Measurements from ENCODE around the gene PSME2. TPM values are rescaled to one million over a fixed set of nuclear protein-coding genes. Genes with fewer than 3 reads are reported as not detected.
A peak's percentile ranks its signal among the peaks of the same experiment; 100 is the strongest.

PSME2 gene
- total RNA-seq, 2 donors from 2014 or later = 600 to 673 TPM

DNA sequence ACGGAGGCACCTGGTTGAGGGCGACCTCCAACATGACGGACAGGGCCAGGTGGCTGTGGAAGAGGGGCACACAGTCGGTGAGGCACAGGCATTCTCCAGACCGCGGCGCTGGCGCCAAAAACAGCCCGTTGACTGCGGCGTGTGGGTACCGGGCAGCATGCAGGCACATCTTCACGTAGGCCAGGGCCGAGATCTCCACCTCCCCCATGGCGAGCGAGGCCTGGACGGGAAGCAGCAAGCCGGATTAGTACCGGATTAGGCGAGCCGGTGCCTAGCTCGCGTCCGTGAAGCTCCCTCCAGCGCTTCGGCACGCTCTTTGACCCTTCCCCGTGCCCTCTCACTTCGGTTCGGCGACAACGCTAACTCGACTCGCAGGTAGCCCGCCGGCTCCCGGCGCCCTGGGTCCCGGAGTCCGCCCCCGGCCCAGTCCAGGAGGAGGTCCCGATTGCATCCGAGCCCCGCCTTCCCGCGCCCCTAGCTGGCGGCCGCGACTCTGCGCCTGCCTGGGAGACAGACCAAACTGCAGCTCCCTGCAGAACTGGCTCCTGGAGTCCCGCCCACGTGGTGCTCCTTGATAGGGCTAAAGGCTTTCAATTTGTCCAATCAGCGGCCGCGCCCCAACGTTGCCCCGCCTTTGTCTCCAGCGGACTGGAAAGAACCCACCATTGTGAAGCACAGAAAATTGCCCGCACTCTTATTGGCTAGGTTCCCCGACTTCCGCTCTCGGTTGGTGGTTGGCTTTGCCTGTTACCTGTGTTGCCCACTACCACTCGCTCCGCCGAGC is 5.1 kb downstream of the PSME2 start, which contains the start of gene EMC9:
Gene EMC9 (minus strand): TSS at position 495 of the 784 bp plus-strand sequence. CDS start 287 bp downstream, at position 208.
- Mint-ChIP-seq H3K4me3 (peak within 1 kb of the TSS; percentile 85), H3K27me3 (no peaks in the 10 kb centered on the region), H3K27ac (peak within 1 kb of the TSS; percentile 86 to 97)

GRCh38 chr14:24139272-24139934 is 7.0 kb downstream of the PSME2 start:
- H3K27me3 Mint-ChIP-seq = no peaks in the 10 kb centered on the region
- H3K4me1 Mint-ChIP-seq (ENCODE audit: low read depth in 2 of 2) = peaks cover 54 to 59% of the 10 kb centered on the region in 2 donors
- peaks cover 23% of the 10 kb centered on the region for H3K36me3 Mint-ChIP-seq
- DNase-seq (ENCODE audit: low spot score) = no peak
- ATAC-seq = no peak
- no peaks in the 10 kb centered on the region for H3K9me3 Mint-ChIP-seq
- H3K27ac Mint-ChIP-seq = peak overlapping the region; percentile 86 to 97
- H3K4me3 Mint-ChIP-seq = peak overlapping the region; percentile 85

More for the DNA sequence above, 5.1 kb downstream of the PSME2 start, which contains the start of gene EMC9:
- Mint-ChIP-seq H3K36me3 (peaks cover 35% of the 10 kb centered on the region), H3K4me1 (ENCODE audit: low read depth in 2 of 2) (peaks cover 64 to 65% of the 10 kb centered on the region in 2 donors), H3K9me3 (no peaks in the 10 kb centered on the region)
- ATAC-seq (peak; percentile 95), DNase-seq (ENCODE audit: low spot score) (peak; percentile 99)

DNA sequence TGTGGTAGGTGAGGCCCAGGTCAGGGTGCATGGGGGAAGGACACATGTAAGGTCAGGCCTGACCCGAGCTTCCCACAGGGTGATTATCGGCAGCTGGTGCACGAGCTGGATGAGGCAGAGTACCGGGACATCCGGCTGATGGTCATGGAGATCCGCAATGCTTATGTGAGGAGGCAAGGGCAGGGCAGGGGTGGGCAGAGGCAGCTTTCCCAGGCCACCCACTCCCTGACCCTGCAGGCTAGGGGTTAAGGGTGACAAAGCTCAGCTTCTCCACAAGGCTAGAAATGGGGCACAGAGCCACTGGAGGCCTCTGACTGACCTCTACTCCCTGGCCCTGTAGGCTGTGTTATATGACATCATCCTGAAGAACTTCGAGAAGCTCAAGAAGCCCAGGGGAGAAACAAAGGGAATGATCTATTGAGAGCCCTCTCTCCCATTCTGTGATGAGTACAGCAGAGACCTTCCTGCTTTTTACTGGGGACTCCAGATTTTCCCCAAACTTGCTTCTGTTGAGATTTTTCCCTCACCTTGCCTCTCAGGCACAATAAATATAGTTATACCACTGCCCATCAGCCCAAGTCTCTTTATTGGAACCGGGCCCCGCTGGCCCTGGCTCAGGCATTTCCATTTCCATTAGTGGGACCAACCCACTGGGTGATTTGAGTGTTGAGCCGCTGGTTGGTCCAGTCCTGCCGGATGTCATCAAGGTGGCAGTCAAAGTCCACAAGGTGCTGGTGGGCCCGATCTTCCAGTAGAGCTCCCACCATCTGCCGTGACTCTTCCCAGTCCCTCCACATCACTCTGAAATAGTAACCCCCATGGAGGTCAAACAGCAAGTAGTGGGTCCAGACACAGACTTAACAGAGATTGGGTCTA is 7.8 kb downstream of the PSME2 start:
- no peak for DNase-seq (ENCODE audit: low spot score)
- Mint-ChIP-seq H3K27ac (peak overlapping the region; percentile 86 to 97), H3K4me1 (ENCODE audit: low read depth in 2 of 2) (peaks cover 46 to 52% of the 10 kb centered on the region in 2 donors)

GRCh38 chr14:24137529-24138395 is 8.6 kb downstream of the PSME2 start:
- Mint-ChIP-seq H3K4me3 (peak overlapping the region; percentile 89), H3K36me3 (peaks cover 14% of the 10 kb centered on the region), H3K9me3 (no peaks in the 10 kb centered on the region), H3K27me3 (no peaks in the 10 kb centered on the region), H3K4me1 (ENCODE audit: low read depth in 2 of 2) (peaks cover 39 to 44% of the 10 kb centered on the region in 2 donors), H3K27ac (peak overlapping the region; percentile 83 to 90)
- ATAC-seq (no peak), DNase-seq (ENCODE audit: low spot score) (no peak)

More for the DNA sequence above, 7.8 kb downstream of the PSME2 start:
- H3K9me3 Mint-ChIP-seq = no peaks in the 10 kb centered on the region
- peaks cover 19% of the 10 kb centered on the region for H3K36me3 Mint-ChIP-seq
- H3K27me3 Mint-ChIP-seq = no peaks in the 10 kb centered on the region
- peak overlapping the region; percentile 85 for H3K4me3 Mint-ChIP-seq
- ATAC-seq = no peak

DNA sequence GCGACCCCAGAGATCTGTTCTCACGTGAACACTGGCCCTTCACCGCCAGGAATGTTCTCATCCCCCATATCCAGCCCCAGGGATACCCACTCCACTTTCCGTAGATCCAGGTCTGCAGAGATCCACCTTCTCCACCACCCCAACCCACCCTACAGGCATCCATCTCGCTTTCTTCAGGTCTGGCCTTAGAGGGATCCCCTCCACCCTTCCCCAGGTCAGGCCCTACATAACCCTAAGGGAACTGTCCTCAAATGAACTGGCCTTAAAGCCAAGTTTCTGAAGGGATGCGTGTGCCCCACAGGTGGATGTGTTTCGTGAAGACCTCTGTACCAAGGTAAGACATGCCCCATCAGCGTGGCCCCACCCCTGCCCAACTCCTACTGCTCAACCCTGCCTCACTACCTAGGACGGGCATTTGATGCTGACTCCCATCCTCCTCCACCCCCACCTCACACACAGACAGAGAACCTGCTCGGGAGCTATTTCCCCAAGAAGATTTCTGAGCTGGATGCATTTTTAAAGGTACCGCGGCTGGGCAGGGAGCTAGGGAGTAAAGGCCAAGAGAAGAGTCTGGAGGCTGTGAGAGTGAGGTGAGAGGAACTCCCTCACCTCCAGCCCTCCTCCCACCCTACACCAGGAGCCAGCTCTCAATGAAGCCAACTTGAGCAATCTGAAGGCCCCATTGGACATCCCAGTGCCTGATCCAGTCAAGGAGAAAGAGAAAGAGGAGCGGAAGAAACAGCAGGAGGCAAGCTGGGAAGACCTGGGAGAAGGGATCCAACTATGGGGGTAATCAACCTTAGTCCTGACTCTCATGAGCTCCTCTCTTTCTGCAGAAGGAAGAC is 9.5 kb downstream of the PSME2 start:
- Mint-ChIP-seq H3K27ac (peak overlapping the region; percentile 83 to 90), H3K27me3 (no peaks in the 10 kb centered on the region), H3K9me3 (no peaks in the 10 kb centered on the region), H3K36me3 (peaks cover 13% of the 10 kb centered on the region), H3K4me3 (peak overlapping the region; percentile 89), H3K4me1 (ENCODE audit: low read depth in 2 of 2) (peaks cover 34 to 39% of the 10 kb centered on the region in 2 donors)
- DNase-seq (ENCODE audit: low spot score) (no peak), ATAC-seq (no peak)

- Mint-ChIP-seq H3K36me3 (peaks cover 13% of the 10 kb centered on the region), H3K27me3 (no peaks in the 10 kb centered on the region), H3K9me3 (no peaks in the 10 kb centered on the region), H3K27ac (peak within 1 kb of the TSS; percentile 83 to 90), H3K4me1 (ENCODE audit: low read depth in 2 of 2) (peaks cover 31 to 35% of the 10 kb centered on the region in 2 donors), H3K4me3 (peak within 1 kb of the TSS; percentile 89)
- DNase-seq (ENCODE audit: low spot score) = peak; percentile 96
- ATAC-seq = peak; percentile 98 to 99
Measured at GRCh38 chr14:24135834-24136683, 10.4 kb downstream of the PSME2 start, which contains the start of gene PSME1. Gene PSME1, plus strand, starts transcription at chr14:24136194. Its CDS starts 69 bp downstream, at chr14:24136263.

DNA sequence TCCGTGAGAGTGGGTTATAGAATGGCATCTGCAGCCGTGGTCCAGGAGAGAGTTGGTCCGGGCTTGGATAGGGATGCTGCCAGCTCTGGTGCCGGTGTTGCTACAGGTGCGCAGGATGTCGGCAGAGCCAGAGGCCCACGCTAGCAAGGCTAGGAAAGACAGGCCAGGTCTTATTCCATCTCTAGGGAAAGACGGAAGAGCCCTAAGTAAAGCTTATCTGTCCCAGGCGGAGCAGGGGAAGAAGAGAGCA is 10.9 kb downstream of the PSME2 start:
- Mint-ChIP-seq H3K36me3 (peaks cover 13% of the 10 kb centered on the region), H3K4me3 (peak overlapping the region; percentile 89), H3K9me3 (no peaks in the 10 kb centered on the region), H3K27me3 (no peaks in the 10 kb centered on the region), H3K27ac (peak overlapping the region; percentile 59 to 84), H3K4me1 (ENCODE audit: low read depth in 2 of 2) (peaks cover 31% of the 10 kb centered on the region in 2 donors)
- DNase-seq (ENCODE audit: low spot score) = no peak
- ATAC-seq = no peak

GRCh38 chr14:24133735-24134134 is 12.7 kb downstream of the PSME2 start:
- no peaks in the 10 kb centered on the region for H3K27me3 Mint-ChIP-seq

DNA sequence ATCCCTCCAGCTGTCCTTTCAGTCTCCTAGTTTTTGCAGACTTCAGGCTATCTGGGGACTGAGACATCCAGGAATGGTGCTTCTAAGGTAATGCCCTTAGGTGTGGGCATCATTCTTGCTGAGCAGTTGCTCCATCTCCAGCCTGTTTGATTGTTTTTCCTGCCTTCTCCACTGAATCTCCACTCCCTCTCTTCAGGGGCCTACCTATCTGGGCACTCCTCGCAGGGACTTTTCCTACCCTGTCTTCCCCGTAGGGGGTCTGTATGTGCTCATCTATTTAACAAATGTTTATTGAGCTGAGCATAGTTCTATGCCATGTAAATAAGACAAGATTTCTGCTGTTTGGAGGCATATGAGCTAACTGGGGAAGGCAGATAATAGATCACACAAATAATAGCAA is 13.4 kb downstream of the PSME2 start:
- H3K9me3 Mint-ChIP-seq = no peaks in the 10 kb centered on the region

More at GRCh38 chr14:24133735-24134134, 12.7 kb downstream of the PSME2 start:
- Mint-ChIP-seq H3K36me3 (peaks cover 4% of the 10 kb centered on the region), H3K4me1 (ENCODE audit: low read depth in 2 of 2) (peaks cover 19 to 21% of the 10 kb centered on the region in 2 donors), H3K9me3 (no peaks in the 10 kb centered on the region), H3K4me3 (no peak overlapping the region), H3K27ac (no peak overlapping the region)
- no peak for ATAC-seq
- DNase-seq (ENCODE audit: low spot score) = no peak

GRCh38 chr14:24132061-24132685 is 14.2 kb downstream of the PSME2 start:
- Mint-ChIP-seq H3K4me1 (ENCODE audit: low read depth in 2 of 2) (peaks cover 13 to 14% of the 10 kb centered on the region in 2 donors), H3K27me3 (no peaks in the 10 kb centered on the region), H3K36me3 (peaks cover 3% of the 10 kb centered on the region), H3K9me3 (no peaks in the 10 kb centered on the region), H3K4me3 (no peak overlapping the region), H3K27ac (no peak overlapping the region)
- DNase-seq (ENCODE audit: low spot score) (peak; percentile 42), ATAC-seq (no peak)

More for the DNA sequence above, 13.4 kb downstream of the PSME2 start:
- Mint-ChIP-seq H3K4me1 (ENCODE audit: low read depth in 2 of 2) (peaks cover 16% of the 10 kb centered on the region in 2 donors), H3K36me3 (peaks cover 4% of the 10 kb centered on the region), H3K27me3 (no peaks in the 10 kb centered on the region), H3K27ac (no peak overlapping the region), H3K4me3 (no peak overlapping the region)
- ATAC-seq (no peak), DNase-seq (ENCODE audit: low spot score) (peak; percentile 16)

- Mint-ChIP-seq H3K9me3 (no peaks in the 10 kb centered on the region), H3K4me1 (ENCODE audit: low read depth in 2 of 2) (peaks cover 7 to 8% of the 10 kb centered on the region in 2 donors), H3K27ac (no peak overlapping the region), H3K4me3 (no peak overlapping the region), H3K36me3 (no peaks in the 10 kb centered on the region), H3K27me3 (no peaks in the 10 kb centered on the region)
- DNase-seq (ENCODE audit: low spot score) (peak; percentile 41), ATAC-seq (no peak)
Measured at GRCh38 chr14:24131549-24131966, 14.9 kb downstream of the PSME2 start.
